CD14-positive monocyte (primary cell): ENCODE data around the gene ELK1. TPM values are rescaled to one million over a fixed set of nuclear protein-coding genes. Genes with fewer than 3 reads are reported as not detected.
"Not testable (repeated sequence)": the region's sequence is repeated elsewhere in the genome, so short reads cannot be mapped to it uniquely, and the experiment has no call there.

Source experiments
- DNase-seq, 3 donors: peaks; one replicate each; pipeline ENCODE4 v3.0.0-alpha.2; 2011 to 2022
- H2AFZ ChIP-seq: 2 replicates; pipeline ENCODE4 v1.6.0; 2012; ENCODE audit warnings: mild to moderate bottlenecking, low read depth, low read length, inconsistent platforms; ENCODE audit not compliant: insufficient read depth, poor library complexity, severe bottlenecking
- H3K27ac ChIP-seq, 2 donors: 1 replicate in 1 of 2; 2 replicates in 1 of 2; pipeline ENCODE4 v1.5.1; 2012 to 2013; ENCODE audit warnings: low read length in 2 of 2, control low read depth in 1 of 2, inconsistent platforms in 1 of 2, low read depth in 1 of 2, mild to moderate bottlenecking in 1 of 2
- H3K27me3 ChIP-seq, 2 donors: one replicate each; pipeline versions ENCODE4 v1.6.0 to v1.6.1; 2011 to 2013; ENCODE audit warnings: low read length in 2 of 2; ENCODE audit not compliant: control insufficient read depth in 2 of 2, insufficient read depth in 2 of 2
- H3K36me3 ChIP-seq, 2 donors: replicated peaks in 1 of 2; 1 replicate in 1 of 2; 2 replicates in 1 of 2; pipeline versions ENCODE4 v1.5.1 to v1.6.1; 2012 to 2013; ENCODE audit warnings: low read length in 2 of 2, control low read depth in 1 of 2, inconsistent platforms in 1 of 2, mild to moderate bottlenecking in 1 of 2; ENCODE audit not compliant: insufficient read depth in 2 of 2, control insufficient read depth in 1 of 2
- H3K4me1 ChIP-seq, 2 donors: 1 replicate in 1 of 2; 2 replicates in 1 of 2; pipeline versions ENCODE4 v1.5.1 to v1.6.1; 2012 to 2013; ENCODE audit warnings: low read length in 2 of 2, control low read depth in 1 of 2, inconsistent platforms in 1 of 2, mild to moderate bottlenecking in 1 of 2, moderate library complexity in 1 of 2; ENCODE audit not compliant: insufficient read depth in 2 of 2, control insufficient read depth in 1 of 2
- H3K4me2 ChIP-seq: replicated peaks from 2 replicates; pipeline ENCODE3; 2012; ENCODE audit warnings: low read length, moderate library complexity, mild to moderate bottlenecking; ENCODE audit not compliant: poor library complexity, severe bottlenecking; ENCODE audit errors: extremely low read depth
- H3K4me3 ChIP-seq, 3 experiments: fragments of 200-600 bp in 1 of 3; sonication (generic) in 1 of 3; replicated peaks in 1 of 3; 1 replicate in 2 of 3; 2 replicates in 1 of 3; pipeline ENCODE4 v1.5.1; 2011 to 2013; ENCODE audit warnings: low read length in 3 of 3, mild to moderate bottlenecking in 3 of 3, control low read depth in 2 of 3, low read depth in 2 of 3, inconsistent platforms in 1 of 3, moderate library complexity in 1 of 3
- H3K79me2 ChIP-seq: 2 replicates; pipeline ENCODE4 v1.6.0; 2012; ENCODE audit warnings: mild to moderate bottlenecking, control low read depth, inconsistent platforms, low read length, moderate library complexity; ENCODE audit not compliant: insufficient read depth
- H3K9ac ChIP-seq: 2 replicates; pipeline ENCODE4 v1.6.0; 2017; ENCODE audit warnings: low read length, mild to moderate bottlenecking; ENCODE audit not compliant: insufficient read depth, poor library complexity, severe bottlenecking
- H3K9me3 ChIP-seq, 2 donors: replicated peaks in 1 of 2; 1 replicate in 1 of 2; 2 replicates in 1 of 2; pipeline versions ENCODE4 v1.5.1 to v1.6.1; 2012 to 2013; ENCODE audit warnings: low read length in 2 of 2, control low read depth in 1 of 2; ENCODE audit not compliant: control insufficient read depth in 1 of 2, insufficient read depth in 1 of 2
- H4K20me1 ChIP-seq: 2 replicates; pipeline ENCODE4 v1.6.0; 2012; ENCODE audit warnings: mild to moderate bottlenecking, low read length, control low read depth, moderate library complexity; ENCODE audit not compliant: insufficient read depth
- H3K27ac Mint-ChIP-seq, 7 donors: one replicate each; pipeline ENCODE4 v1.8.0; 2020; ENCODE audit warnings: mild to moderate bottlenecking in 7 of 7, mixed read lengths in 7 of 7, moderate library complexity in 6 of 7, inconsistent platforms in 2 of 7
- H3K27me3 Mint-ChIP-seq, 3 donors: one replicate each; pipeline ENCODE4 v1.8.0; 2021 to 2022; ENCODE audit warnings: low read depth in 3 of 3, mild to moderate bottlenecking in 3 of 3, mixed read lengths in 3 of 3, moderate library complexity in 3 of 3, inconsistent platforms in 1 of 3
- H3K36me3 Mint-ChIP-seq, 2 donors: one replicate each; pipeline ENCODE4 v1.8.0; 2020; ENCODE audit warnings: mixed read lengths in 2 of 2, inconsistent platforms in 1 of 2, mild to moderate bottlenecking in 1 of 2
- H3K4me1 Mint-ChIP-seq: one replicate; pipeline ENCODE4 v1.8.0; 2020; ENCODE audit warnings: mild to moderate bottlenecking, mixed read lengths
- H3K4me3 Mint-ChIP-seq, 2 donors: one replicate each; pipeline ENCODE4 v1.8.0; 2020; ENCODE audit warnings: mild to moderate bottlenecking in 2 of 2, mixed read lengths in 2 of 2, moderate library complexity in 1 of 2
- H3K9me3 Mint-ChIP-seq, 7 donors: one replicate each; pipeline ENCODE4 v1.8.0; 2020 to 2022; ENCODE audit warnings: mixed read lengths in 7 of 7, mild to moderate bottlenecking in 6 of 7, moderate library complexity in 6 of 7, inconsistent platforms in 2 of 7
- WGBS: methylation state at CpG from one replicate; pipeline ENCODE4 v1.1.5; 2013; ENCODE audit warnings: missing lambda C conversion rate; ENCODE audit not compliant: insufficient coverage; 5-methylcytosine and 5-hydroxymethylcytosine counted together
- intact Hi-C, 2 donors: fragments of 100-400 bp; cut with micrococcal nuclease; formaldehyde crosslinking; loops; one replicate each; pipeline versions ENCODE4 v1.15.0 to v1.15.1; 2023
- polyA plus RNA-seq, 3 donors: library from polyadenylated mRNA; depleted of rRNA in 1 of 3; unstranded in 2 of 3; stranded (reverse) in 1 of 3; fragments of 300-500 nt in 2 of 3; fragments of >200 nt in 1 of 3; fragmentation: Illumina TruSeq in 2 of 3; gene quantifications; 1 replicate in 2 of 3; 2 replicates in 1 of 3; pipeline ENCODE4 v1.2.3, GENCODE V29; 2012 to 2021
- TF ChIP-seq, protein P1 (sequence below): fragments of 200-600 bp; IDR thresholded peaks from one replicate; pipeline ENCODE4 v1.8.0; 2022; ENCODE audit warnings: antibody characterized with exemption, mild to moderate bottlenecking

ELK1 gene
- polyA plus RNA-seq, 3 donors = 9.5 to 11.9 (median 10.7) TPM

DNA sequence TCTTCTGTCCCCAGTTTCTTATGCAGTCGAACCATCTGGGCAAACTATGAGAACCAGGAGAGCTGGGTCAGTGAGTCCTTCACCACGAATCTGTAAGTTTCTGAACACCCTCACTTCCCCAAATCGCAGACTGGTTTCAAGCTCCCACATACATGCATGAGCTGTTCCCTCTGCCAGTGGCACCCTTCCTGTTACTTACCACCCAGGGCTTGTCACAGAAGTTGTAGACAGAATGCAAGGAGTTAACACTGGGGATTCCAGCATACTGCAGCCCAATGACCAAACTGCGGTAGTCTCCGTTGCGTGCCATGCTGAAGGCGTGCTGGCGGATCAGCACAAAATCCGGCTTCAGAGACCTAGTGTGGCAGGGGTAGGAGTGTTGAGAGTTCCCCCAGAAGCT is 45.3 kb downstream of the ELK1 start:
- Mint-ChIP-seq H3K4me3 (no peak overlapping the region), H3K36me3 (no peaks in the 10 kb centered on the region), H3K27me3 (peaks cover 0 to 5% (median 2%) of the 10 kb centered on the region in 3 donors), H3K27ac (peak overlapping the region in 1 of 7 donors; percentile 51), H3K4me1 (peaks cover 29% of the 10 kb centered on the region), H3K9me3 (peaks cover 0 to 9% (median 4%) of the 10 kb centered on the region in 7 donors)
- Histone ChIP-seq H3K9ac (no peak overlapping the region), H3K36me3 (no peaks in the 10 kb centered on the region), H3K27ac (no peak overlapping the region), H3K4me2 (no peak overlapping the region), H3K27me3 (no peaks in the 10 kb centered on the region), H3K4me1 (peaks cover 34 to 38% of the 10 kb centered on the region in 2 donors), H3K4me3 (no peak overlapping the region), H3K79me2 (no peaks in the 10 kb centered on the region), H4K20me1 (no peaks in the 10 kb centered on the region), H3K9me3 (peaks cover 0 to 4% of the 10 kb centered on the region in 2 donors), H2AFZ (no peak overlapping the region)
- intact Hi-C loops = no loop called here
- peak; percentile 16 to 55 (median 23) for DNase-seq
- TF ChIP-seq, protein P1, sequence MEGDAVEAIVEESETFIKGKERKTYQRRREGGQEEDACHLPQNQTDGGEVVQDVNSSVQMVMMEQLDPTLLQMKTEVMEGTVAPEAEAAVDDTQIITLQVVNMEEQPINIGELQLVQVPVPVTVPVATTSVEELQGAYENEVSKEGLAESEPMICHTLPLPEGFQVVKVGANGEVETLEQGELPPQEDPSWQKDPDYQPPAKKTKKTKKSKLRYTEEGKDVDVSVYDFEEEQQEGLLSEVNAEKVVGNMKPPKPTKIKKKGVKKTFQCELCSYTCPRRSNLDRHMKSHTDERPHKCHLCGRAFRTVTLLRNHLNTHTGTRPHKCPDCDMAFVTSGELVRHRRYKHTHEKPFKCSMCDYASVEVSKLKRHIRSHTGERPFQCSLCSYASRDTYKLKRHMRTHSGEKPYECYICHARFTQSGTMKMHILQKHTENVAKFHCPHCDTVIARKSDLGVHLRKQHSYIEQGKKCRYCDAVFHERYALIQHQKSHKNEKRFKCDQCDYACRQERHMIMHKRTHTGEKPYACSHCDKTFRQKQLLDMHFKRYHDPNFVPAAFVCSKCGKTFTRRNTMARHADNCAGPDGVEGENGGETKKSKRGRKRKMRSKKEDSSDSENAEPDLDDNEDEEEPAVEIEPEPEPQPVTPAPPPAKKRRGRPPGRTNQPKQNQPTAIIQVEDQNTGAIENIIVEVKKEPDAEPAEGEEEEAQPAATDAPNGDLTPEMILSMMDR = no peak
- WGBS = 10% methylated on average over 2 of the region's 9 CpGs

DNA sequence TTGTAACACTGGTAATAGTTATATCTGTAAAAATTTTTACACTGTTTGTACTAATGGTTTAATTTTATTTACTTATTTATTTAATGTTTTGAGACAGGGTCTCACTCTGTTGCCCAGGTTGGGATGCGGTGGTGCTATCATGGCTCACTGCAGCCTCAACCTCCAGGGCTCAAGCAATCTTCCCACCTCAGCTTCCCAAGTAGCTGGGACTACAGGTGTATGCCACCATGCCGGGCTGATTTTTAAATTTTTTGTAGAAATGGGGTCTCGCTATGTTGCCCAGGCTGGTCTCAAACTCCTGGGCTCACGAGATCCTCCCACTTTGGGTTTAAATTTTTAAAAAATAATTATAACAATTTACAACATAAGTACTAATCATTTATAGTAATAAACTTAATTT is 47.2 kb downstream of the ELK1 start:
- WGBS = no CpG with 5 or more reads among the region's 4 CpGs

More for the DNA sequence above, 47.2 kb downstream of the ELK1 start:
- H3K79me2 ChIP-seq, H3K36me3 Mint-ChIP-seq, H3K27ac Mint-ChIP-seq, H3K9me3 ChIP-seq, H3K27me3 ChIP-seq, H3K27me3 Mint-ChIP-seq, H3K36me3 ChIP-seq, DNase-seq, H3K9ac ChIP-seq, H3K4me2 ChIP-seq, H3K4me3 ChIP-seq, H4K20me1 ChIP-seq, H3K4me3 Mint-ChIP-seq, H3K27ac ChIP-seq, H2AFZ ChIP-seq, intact Hi-C loops: not testable (repeated sequence)
- H3K4me1 ChIP-seq = peaks cover 16 to 22% of the 10 kb centered on the region in 2 donors
- peaks cover 0 to 13% (median 5%) of the 10 kb centered on the region in 7 donors for H3K9me3 Mint-ChIP-seq
- H3K4me1 Mint-ChIP-seq = peaks cover 13% of the 10 kb centered on the region
